Measurements from ENCODE around the gene VWA7.

The VWA7 gene

DNA sequence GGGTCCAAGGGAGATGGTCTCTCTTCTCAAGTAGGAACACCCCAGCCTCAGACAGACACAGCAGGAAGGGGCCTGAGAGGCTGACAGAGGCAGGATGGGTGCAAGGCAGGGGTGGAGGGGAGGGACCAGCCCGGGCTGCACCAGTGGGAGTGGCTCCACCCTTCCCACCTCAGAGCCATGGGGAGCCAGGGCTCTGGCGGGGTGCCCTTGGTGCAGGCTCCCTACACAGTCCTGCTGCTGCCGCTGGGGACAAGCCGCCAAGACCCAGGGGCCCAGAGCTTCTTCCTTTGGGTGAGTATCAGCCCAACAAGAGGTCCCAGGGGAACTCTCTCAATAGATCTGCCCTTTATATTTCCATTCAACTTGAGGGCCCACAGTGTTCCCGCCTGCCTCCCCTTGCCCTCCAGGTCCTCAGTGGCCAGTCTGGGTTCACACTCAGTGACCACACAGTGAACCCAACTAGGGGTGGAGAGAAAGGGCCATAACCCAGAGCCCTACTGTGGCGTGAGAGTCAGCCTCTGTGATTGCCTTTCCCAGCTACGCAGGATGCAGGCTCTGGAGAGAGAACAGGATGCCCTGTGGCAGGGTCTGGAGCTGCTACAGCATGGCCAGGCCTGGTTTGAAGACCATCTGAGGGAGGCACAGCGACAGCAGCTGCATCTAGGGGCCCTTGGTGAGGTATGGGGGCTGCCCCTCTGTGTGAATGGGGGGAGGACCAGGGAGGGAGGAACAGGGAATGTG is 14.1 kb downstream of the VWA7 start:
- ChIA-PET POLR2A (no interaction called here), CTCF (no interaction called here)
- TF ChIP-seq CTCF (IDR thresholded peaks at IDR 0.05; ENCODE audit: control extremely low read depth, extremely low read depth, low read depth, missing control alignments): no peak
- DNase-seq (ENCODE audit: extremely low spot score): no peak

- no peak for DNase-seq (ENCODE audit: extremely low spot score)
- TF ChIP-seq CTCF (IDR thresholded peaks at IDR 0.05; ENCODE audit: control extremely low read depth, extremely low read depth, low read depth, missing control alignments): no peak
- ChIA-PET POLR2A (no interaction called here), CTCF (no interaction called here)
Observed at GRCh38 chr6:31762356-31762755, 14.8 kb downstream of the VWA7 start, which contains the start of gene SAPCD1. TSS of gene SAPCD1 (plus strand) at chr6:31762656. CDS start at chr6:31763055, 399 bp downstream.

DNA sequence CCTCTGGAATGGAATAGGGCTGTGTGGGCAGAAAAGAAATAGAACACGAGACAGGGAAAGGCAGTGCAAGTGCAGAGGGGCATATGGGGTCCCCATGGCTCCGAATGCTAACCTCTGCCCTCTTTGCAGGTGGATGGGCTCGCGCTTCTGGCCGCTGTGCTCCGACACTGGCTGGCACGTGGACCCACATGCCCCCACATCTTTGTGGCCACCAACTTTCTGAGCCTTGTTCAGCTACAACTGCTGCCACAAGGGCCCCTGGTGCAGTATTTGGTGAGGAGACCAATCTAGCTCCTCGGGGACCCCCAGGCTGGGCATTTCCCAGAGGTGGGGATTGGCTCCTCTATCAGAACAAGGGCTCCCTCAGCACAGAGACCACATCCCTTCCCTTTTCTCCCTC is 15.8 kb downstream of the VWA7 start:
- POLR2A ChIA-PET: no interaction called here
- no peak for TF ChIP-seq CTCF (IDR thresholded peaks at IDR 0.05; ENCODE audit: control extremely low read depth, extremely low read depth, low read depth, missing control alignments)
- no peak for DNase-seq (ENCODE audit: extremely low spot score)
- CTCF ChIA-PET: interaction anchor here (4.3 kb wide), 1 partner anchor 9 kb away, joined by 30 read pairs; no protein-coding TSS in a partner anchor

DNA sequence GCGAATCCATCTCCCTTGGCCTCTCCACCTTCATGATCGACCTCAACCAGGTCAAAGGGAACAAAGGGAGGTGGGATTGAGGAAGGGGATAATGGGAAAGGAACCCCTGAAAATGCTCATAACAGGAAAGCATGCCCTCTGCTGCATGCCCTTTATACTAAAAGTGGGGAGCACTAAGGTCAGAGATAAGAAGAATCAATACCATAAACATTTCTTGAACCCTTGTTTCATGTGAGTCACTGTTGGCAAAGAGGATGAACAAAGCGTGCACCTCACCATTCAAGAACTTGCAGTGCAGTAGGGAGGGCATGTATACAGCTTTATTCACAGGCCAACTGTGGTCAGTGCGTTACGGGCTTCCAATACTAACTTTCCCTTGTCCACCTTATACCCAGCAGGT is 16.3 kb downstream of the VWA7 start:
- CTCF ChIA-PET: interaction anchor here (4.3 kb wide), 1 partner anchor 9 kb away, joined by 30 read pairs; no protein-coding TSS in a partner anchor
- no peak for DNase-seq (ENCODE audit: extremely low spot score)
- no peak for TF ChIP-seq CTCF (IDR thresholded peaks at IDR 0.05; ENCODE audit: control extremely low read depth, extremely low read depth, low read depth, missing control alignments)
- POLR2A ChIA-PET: no interaction called here

- TF ChIP-seq CTCF (IDR thresholded peaks at IDR 0.05; ENCODE audit: control extremely low read depth, extremely low read depth, low read depth, missing control alignments): no peak
- CTCF ChIA-PET: interaction anchor here (1.2 to 4.3 kb wide), 5 partner anchors 12 to 207 kb away, joined by 3 to 30 read pairs (median 7); partner anchors contain the start of gene VWA7
- no peak for DNase-seq (ENCODE audit: extremely low spot score)
- POLR2A ChIA-PET: no interaction called here
Observed at GRCh38 chr6:31758281-31758680, 18.8 kb downstream of the VWA7 start.

- POLR2A ChIA-PET: no interaction called here
- DNase-seq (ENCODE audit: extremely low spot score): no peak
- CTCF ChIA-PET: interaction anchor here (0.8 to 2.1 kb wide), 11 partner anchors 11 to 154 kb away, joined by 3 to 9 read pairs (median 4); partner anchors contain the start of genes CLIC1, LSM2 and VARS1
- TF ChIP-seq CTCF (IDR thresholded peaks at IDR 0.05; ENCODE audit: control extremely low read depth, extremely low read depth, low read depth, missing control alignments): no peak
Observed at GRCh38 chr6:31752739-31753319, 24.3 kb downstream of the VWA7 start.

Data from GM10248 (cell line).